Measurements from ENCODE around the gene ASIP. TPM values are rescaled to one million over a fixed set of nuclear protein-coding genes. Genes with fewer than 3 reads are reported as not detected.
A peak's percentile ranks its signal among the peaks of the same experiment; 100 is the strongest.
"Not testable (repeated sequence)": the region's sequence is repeated elsewhere in the genome, so short reads cannot be mapped to it uniquely, and the experiment has no call there.

ASIP gene
- total RNA-seq, 1 experiment from 2014 or later: not detected

- no peak for DNase-seq
- H3K36me3 ChIP-seq (replicated peaks; ENCODE audit: control insufficient read depth, insufficient read depth, low read length): no peaks in the 10 kb centered on the region
- no peak overlapping the region for H3K4me3 ChIP-seq (ENCODE audit: insufficient read depth, low read depth, low read length)
- no peaks in the 10 kb centered on the region for H3K27me3 ChIP-seq (ENCODE audit: control insufficient read depth, insufficient read depth, low read length)
Measured at GRCh38 chr20:34254979-34255378, 13.8 kb downstream of the ASIP start.

- no peak for DNase-seq
- Histone ChIP-seq H3K4me3 (ENCODE audit: insufficient read depth, low read depth, low read length) (no peak overlapping the region), H3K27me3 (ENCODE audit: control insufficient read depth, insufficient read depth, low read length) (no peaks in the 10 kb centered on the region), H3K36me3 (replicated peaks; ENCODE audit: control insufficient read depth, insufficient read depth, low read length) (no peaks in the 10 kb centered on the region)
Measured at GRCh38 chr20:34256629-34257124, 15.5 kb downstream of the ASIP start.

- DNase-seq: no peak
- no peak overlapping the region for H3K4me3 ChIP-seq (ENCODE audit: insufficient read depth, low read depth, low read length)
- H3K27me3 ChIP-seq (ENCODE audit: control insufficient read depth, insufficient read depth, low read length): no peaks in the 10 kb centered on the region
- no peaks in the 10 kb centered on the region for H3K36me3 ChIP-seq (replicated peaks; ENCODE audit: control insufficient read depth, insufficient read depth, low read length)
Measured at GRCh38 chr20:34260208-34260942, 19.2 kb downstream of the ASIP start.

GRCh38 chr20:34262488-34263288 is 21.5 kb downstream of the ASIP start:
- no peaks in the 10 kb centered on the region for H3K27me3 ChIP-seq (ENCODE audit: control insufficient read depth, insufficient read depth, low read length)
- DNase-seq: no peak
- no peak overlapping the region for H3K4me3 ChIP-seq (ENCODE audit: insufficient read depth, low read depth, low read length)
- no peaks in the 10 kb centered on the region for H3K36me3 ChIP-seq (replicated peaks; ENCODE audit: control insufficient read depth, insufficient read depth, low read length)

GRCh38 chr20:34263468-34263867 is 22.2 kb downstream of the ASIP start:
- not testable (repeated sequence) for H3K4me3 ChIP-seq (ENCODE audit: insufficient read depth, low read depth, low read length); H3K27me3 ChIP-seq (ENCODE audit: control insufficient read depth, insufficient read depth, low read length); DNase-seq; H3K36me3 ChIP-seq (replicated peaks; ENCODE audit: control insufficient read depth, insufficient read depth, low read length)

GRCh38 chr20:34264141-34264540 is 22.9 kb downstream of the ASIP start:
- H3K36me3 ChIP-seq (replicated peaks; ENCODE audit: control insufficient read depth, insufficient read depth, low read length): no peaks in the 10 kb centered on the region
- no peak overlapping the region for H3K4me3 ChIP-seq (ENCODE audit: insufficient read depth, low read depth, low read length)
- DNase-seq: no peak
- H3K27me3 ChIP-seq (ENCODE audit: control insufficient read depth, insufficient read depth, low read length): no peaks in the 10 kb centered on the region

GRCh38 chr20:34268145-34268544 is 26.9 kb downstream of the ASIP start:
- Histone ChIP-seq H3K36me3 (replicated peaks; ENCODE audit: control insufficient read depth, insufficient read depth, low read length) (no peaks in the 10 kb centered on the region; the same call in 1 of the 2 replicates), H3K27me3 (ENCODE audit: control insufficient read depth, insufficient read depth, low read length) (no peaks in the 10 kb centered on the region), H3K4me3 (ENCODE audit: insufficient read depth, low read depth, low read length) (no peak overlapping the region)
- no peak for DNase-seq

GRCh38 chr20:34268851-34269636 is 27.8 kb downstream of the ASIP start:
- Histone ChIP-seq H3K36me3 (replicated peaks; ENCODE audit: control insufficient read depth, insufficient read depth, low read length) (peaks cover 3% of the 10 kb centered on the region), H3K27me3 (ENCODE audit: control insufficient read depth, insufficient read depth, low read length) (no peaks in the 10 kb centered on the region), H3K4me3 (ENCODE audit: insufficient read depth, low read depth, low read length) (peak overlapping the region; percentile 34; the same call in 1 of the 2 replicates)
- peak; percentile 77 for DNase-seq

- DNase-seq: no peak
- no peak overlapping the region for H3K4me3 ChIP-seq (ENCODE audit: insufficient read depth, low read depth, low read length)
- H3K27me3 ChIP-seq (ENCODE audit: control insufficient read depth, insufficient read depth, low read length): no peaks in the 10 kb centered on the region
- peaks cover 11% of the 10 kb centered on the region for H3K36me3 ChIP-seq (replicated peaks; ENCODE audit: control insufficient read depth, insufficient read depth, low read length)
Measured at GRCh38 chr20:34269996-34270627, 28.9 kb downstream of the ASIP start.

GRCh38 chr20:34271956-34272355 is 30.7 kb downstream of the ASIP start:
- peaks cover 26% of the 10 kb centered on the region for H3K36me3 ChIP-seq (replicated peaks; ENCODE audit: control insufficient read depth, insufficient read depth, low read length)
- H3K27me3 ChIP-seq (ENCODE audit: control insufficient read depth, insufficient read depth, low read length): no peaks in the 10 kb centered on the region
- DNase-seq: no peak
- H3K4me3 ChIP-seq (ENCODE audit: insufficient read depth, low read depth, low read length): no peak overlapping the region

GRCh38 chr20:34274694-34275093 is 33.5 kb downstream of the ASIP start:
- H3K27me3 ChIP-seq (ENCODE audit: control insufficient read depth, insufficient read depth, low read length): no peaks in the 10 kb centered on the region
- no peak for DNase-seq
- H3K4me3 ChIP-seq (ENCODE audit: insufficient read depth, low read depth, low read length): no peak overlapping the region
- H3K36me3 ChIP-seq (replicated peaks; ENCODE audit: control insufficient read depth, insufficient read depth, low read length): peaks cover 40% of the 10 kb centered on the region

- no peaks in the 10 kb centered on the region for H3K27me3 ChIP-seq (ENCODE audit: control insufficient read depth, insufficient read depth, low read length)
- H3K36me3 ChIP-seq (replicated peaks; ENCODE audit: control insufficient read depth, insufficient read depth, low read length): peaks cover 76% of the 10 kb centered on the region
- no peak overlapping the region for H3K4me3 ChIP-seq (ENCODE audit: insufficient read depth, low read depth, low read length)
- DNase-seq: no peak
Measured at GRCh38 chr20:34281177-34281576, 40.0 kb downstream of the ASIP start.

- no peak for DNase-seq
- H3K4me3 ChIP-seq (ENCODE audit: insufficient read depth, low read depth, low read length): no peak overlapping the region
- peaks cover 72% of the 10 kb centered on the region for H3K36me3 ChIP-seq (replicated peaks; ENCODE audit: control insufficient read depth, insufficient read depth, low read length)
- H3K27me3 ChIP-seq (ENCODE audit: control insufficient read depth, insufficient read depth, low read length): no peaks in the 10 kb centered on the region
Measured at GRCh38 chr20:34282041-34282440, 40.8 kb downstream of the ASIP start.

GRCh38 chr20:34283844-34284243 is 42.6 kb downstream of the ASIP start:
- Histone ChIP-seq H3K27me3 (ENCODE audit: control insufficient read depth, insufficient read depth, low read length) (no peaks in the 10 kb centered on the region), H3K4me3 (ENCODE audit: insufficient read depth, low read depth, low read length) (no peak overlapping the region), H3K36me3 (replicated peaks; ENCODE audit: control insufficient read depth, insufficient read depth, low read length) (peaks cover 76% of the 10 kb centered on the region)
- DNase-seq: no peak

Data from H7 (cell line).